Chondrocyte (in vitro differentiated cells): Measurements from ENCODE around the gene PLCE1. TPM values are rescaled to one million over a fixed set of nuclear protein-coding genes. Genes with fewer than 3 reads are reported as not detected.
"Not testable (repeated sequence)": the region's sequence is repeated elsewhere in the genome, so short reads cannot be mapped to it uniquely, and the experiment has no call there.

Source experiments
- DNase-seq: peaks from one replicate; pipeline ENCODE4 v3.0.0; 2021; ENCODE audit warnings: mixed read lengths, low spot score
- H3K27ac Mint-ChIP-seq: one replicate; pipeline ENCODE4 v1.8.0; 2021; ENCODE audit warnings: mild to moderate bottlenecking, moderate library complexity, mixed read lengths; ENCODE audit not compliant: unreplicated experiment
- H3K27me3 Mint-ChIP-seq: 2 replicates; pipeline ENCODE4 v1.8.0; 2021; ENCODE audit warnings: low read depth, mixed read lengths
- H3K36me3 Mint-ChIP-seq: 2 replicates; pipeline ENCODE4 v1.8.0; 2021; ENCODE audit warnings: low read depth, mixed read lengths
- H3K4me1 Mint-ChIP-seq: 2 replicates; pipeline ENCODE4 v1.8.0; 2021; ENCODE audit warnings: low read depth, mild to moderate bottlenecking, mixed read lengths
- H3K4me3 Mint-ChIP-seq: one replicate; pipeline ENCODE4 v1.8.0; 2021; ENCODE audit warnings: mild to moderate bottlenecking, moderate library complexity, mixed read lengths; ENCODE audit not compliant: unreplicated experiment
- H3K9me3 Mint-ChIP-seq: 2 replicates; pipeline ENCODE4 v1.8.0; 2021; ENCODE audit warnings: low read depth, mixed read lengths
- CTCF ChIP-seq: fragments of 200-600 bp; sonication (generic); IDR thresholded peaks from 2 replicates; pipeline ENCODE4 v1.5.0; 2021; ENCODE audit warnings: antibody characterized with exemption, mild to moderate bottlenecking, moderate library complexity
- total RNA-seq: library from RNA; stranded (reverse); gene quantifications from 3 replicates; pipeline ENCODE4 v1.2.1, GENCODE V29; 2021

Gene PLCE1
- total RNA-seq, 1 donor from 2014 or later: 10.6 TPM

DNA sequence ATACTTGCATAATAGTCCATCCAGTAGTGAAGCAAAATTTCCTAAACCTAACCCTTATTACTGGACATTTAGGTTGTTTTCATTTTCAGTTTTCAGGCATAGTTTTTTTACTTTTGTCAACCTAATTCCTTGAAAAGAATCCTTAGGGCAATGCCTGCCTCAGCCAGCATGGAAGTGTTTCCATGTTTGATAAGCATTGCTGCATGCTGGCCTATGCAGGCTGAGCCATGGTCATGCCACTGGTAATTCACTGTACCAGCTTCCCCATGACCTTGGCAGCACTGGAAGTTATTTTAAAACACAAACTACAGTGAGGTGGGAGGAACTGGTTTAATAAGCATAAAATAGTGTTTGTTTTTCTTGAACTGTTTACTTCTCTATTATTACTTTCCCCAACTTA, 27.8 kb upstream of the PLCE1 start:
- Mint-ChIP-seq H3K27ac (no peak overlapping the region), H3K9me3 (no peaks in the 10 kb centered on the region), H3K4me1 (no peaks in the 10 kb centered on the region), H3K36me3 (no peaks in the 10 kb centered on the region), H3K27me3 (no peaks in the 10 kb centered on the region), H3K4me3 (no peak overlapping the region)
- no peak for DNase-seq
- no peak for TF ChIP-seq CTCF

GRCh38 chr10:93967756-93968155, 26.0 kb upstream of the PLCE1 start:
- Mint-ChIP-seq H3K9me3 (no peaks in the 10 kb centered on the region), H3K36me3 (no peaks in the 10 kb centered on the region), H3K27me3 (no peaks in the 10 kb centered on the region), H3K4me1 (no peaks in the 10 kb centered on the region), H3K4me3 (no peak overlapping the region), H3K27ac (no peak overlapping the region)
- DNase-seq: no peak
- no peak for TF ChIP-seq CTCF

- Mint-ChIP-seq H3K27me3 (no peaks in the 10 kb centered on the region), H3K4me1 (no peaks in the 10 kb centered on the region), H3K4me3 (no peak overlapping the region), H3K36me3 (no peaks in the 10 kb centered on the region), H3K27ac (no peak overlapping the region), H3K9me3 (no peaks in the 10 kb centered on the region)
- DNase-seq: no peak
- no peak for TF ChIP-seq CTCF
These were observed 25.2 kb upstream of the PLCE1 start for GRCh38 chr10:93968540-93968945.

- not testable (repeated sequence) for H3K4me1 Mint-ChIP-seq, H3K4me3 Mint-ChIP-seq, DNase-seq, H3K27me3 Mint-ChIP-seq, H3K36me3 Mint-ChIP-seq, H3K9me3 Mint-ChIP-seq, H3K27ac Mint-ChIP-seq
These were observed 23.2 kb upstream of the PLCE1 start for GRCh38 chr10:93970433-93971010.

GRCh38 chr10:93973748-93974445, 19.8 kb upstream of the PLCE1 start:
- no peak overlapping the region for H3K27ac Mint-ChIP-seq

More at GRCh38 chr10:93973748-93974445, 19.8 kb upstream of the PLCE1 start:
- no peaks in the 10 kb centered on the region for H3K9me3 Mint-ChIP-seq
- no peak for TF ChIP-seq CTCF
- peaks cover 2% of the 10 kb centered on the region for H3K27me3 Mint-ChIP-seq
- H3K36me3 Mint-ChIP-seq: no peaks in the 10 kb centered on the region
- H3K4me3 Mint-ChIP-seq: no peak overlapping the region
- H3K4me1 Mint-ChIP-seq: peaks cover 2% of the 10 kb centered on the region
- no peak for DNase-seq
